ENCODE results near the gene TSPEAR.

DNA sequence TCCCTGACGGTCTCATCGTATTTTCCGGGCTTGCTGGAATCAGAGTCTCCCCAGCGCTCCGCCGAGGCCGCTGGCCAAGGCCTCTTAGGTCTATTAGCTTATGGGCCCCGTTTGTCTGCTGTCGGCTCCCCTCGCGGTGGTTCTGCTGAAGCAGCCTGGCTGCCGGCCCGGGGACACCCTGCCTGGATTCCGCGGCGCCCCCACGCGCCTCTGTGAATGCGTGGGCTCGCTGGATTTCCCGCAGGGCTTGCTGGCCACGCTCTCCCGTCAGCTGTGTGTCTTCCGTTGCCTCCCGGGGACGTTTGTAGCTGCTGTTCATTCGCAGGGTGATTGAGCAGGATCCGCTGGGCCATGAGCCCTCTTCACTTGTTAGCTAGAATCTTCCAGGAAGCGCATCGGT lies 247.6 kb downstream of the TSPEAR start:
- TF ChIP-seq, protein P1, sequence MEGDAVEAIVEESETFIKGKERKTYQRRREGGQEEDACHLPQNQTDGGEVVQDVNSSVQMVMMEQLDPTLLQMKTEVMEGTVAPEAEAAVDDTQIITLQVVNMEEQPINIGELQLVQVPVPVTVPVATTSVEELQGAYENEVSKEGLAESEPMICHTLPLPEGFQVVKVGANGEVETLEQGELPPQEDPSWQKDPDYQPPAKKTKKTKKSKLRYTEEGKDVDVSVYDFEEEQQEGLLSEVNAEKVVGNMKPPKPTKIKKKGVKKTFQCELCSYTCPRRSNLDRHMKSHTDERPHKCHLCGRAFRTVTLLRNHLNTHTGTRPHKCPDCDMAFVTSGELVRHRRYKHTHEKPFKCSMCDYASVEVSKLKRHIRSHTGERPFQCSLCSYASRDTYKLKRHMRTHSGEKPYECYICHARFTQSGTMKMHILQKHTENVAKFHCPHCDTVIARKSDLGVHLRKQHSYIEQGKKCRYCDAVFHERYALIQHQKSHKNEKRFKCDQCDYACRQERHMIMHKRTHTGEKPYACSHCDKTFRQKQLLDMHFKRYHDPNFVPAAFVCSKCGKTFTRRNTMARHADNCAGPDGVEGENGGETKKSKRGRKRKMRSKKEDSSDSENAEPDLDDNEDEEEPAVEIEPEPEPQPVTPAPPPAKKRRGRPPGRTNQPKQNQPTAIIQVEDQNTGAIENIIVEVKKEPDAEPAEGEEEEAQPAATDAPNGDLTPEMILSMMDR (IDR thresholded peaks at IDR 0.05) = no peak
- TF ChIP-seq POLR2A (IDR thresholded peaks at IDR 0.05) = no peak
